OCI-LY1 (cell line): ENCODE data around the gene FCRL2.

ENCODE experiments used
- H2AFZ ChIP-seq: fragments of 200-600 bp; sonication (generic), shearing (Covaris generic); 2 replicates; pipeline ENCODE4 v1.6.0; 2014; ENCODE audit warnings: antibody characterized with exemption, mild to moderate bottlenecking, low read length
- H3F3A ChIP-seq: fragments of 200-600 bp; sonication (generic), shearing (Covaris generic); 2 replicates; pipeline ENCODE4 v1.6.0; 2014; ENCODE audit warnings: mild to moderate bottlenecking, antibody characterized with exemption, low read length, moderate library complexity; ENCODE audit not compliant: insufficient read depth
- H3K27ac ChIP-seq: fragments of 200-600 bp; sonication (generic); 2 replicates; pipeline ENCODE4 v1.5.1; 2014; ENCODE audit warnings: low read length, mixed run types, mild to moderate bottlenecking, low read depth; ENCODE audit not compliant: poor library complexity, severe bottlenecking
- H3K27me3 ChIP-seq: fragments of 200-600 bp; sonication (generic); 2 replicates; pipeline ENCODE4 v1.6.0; 2014; ENCODE audit warnings: antibody characterized with exemption, mild to moderate bottlenecking, low read length, moderate library complexity; ENCODE audit not compliant: insufficient read depth
- H3K36me3 ChIP-seq: fragments of 200-600 bp; sonication (generic); 2 replicates; pipeline ENCODE4 v1.6.1; 2014; ENCODE audit warnings: mild to moderate bottlenecking, antibody characterized with exemption, low read length, moderate library complexity, mixed read lengths; ENCODE audit not compliant: insufficient read depth
- H3K4me1 ChIP-seq: fragments of 200-600 bp; sonication (generic); 2 replicates; pipeline ENCODE4 v1.5.1; 2014; ENCODE audit warnings: mild to moderate bottlenecking, low read length, moderate library complexity; ENCODE audit not compliant: insufficient read depth, severe bottlenecking
- H3K4me2 ChIP-seq: fragments of 200-600 bp; sonication (generic), shearing (Covaris generic); 2 replicates; pipeline ENCODE4 v1.6.1; 2014; ENCODE audit warnings: low read length
- H3K4me3 ChIP-seq: fragments of 200-600 bp; sonication (generic); 2 replicates; pipeline ENCODE4 v1.5.1; 2014; ENCODE audit warnings: low read length, low read depth, mild to moderate bottlenecking, mixed read lengths; ENCODE audit not compliant: poor library complexity, severe bottlenecking
- H3K79me2 ChIP-seq: fragments of 200-600 bp; shearing (Covaris generic); 2 replicates; pipeline ENCODE4 v1.6.1; 2016; ENCODE audit warnings: mixed run types, low read length, mixed read lengths; ENCODE audit not compliant: insufficient read depth
- H3K9ac ChIP-seq: fragments of 200-600 bp; sonication (generic), shearing (Covaris generic); 2 replicates; pipeline ENCODE4 v1.6.1; 2014; ENCODE audit warnings: mild to moderate bottlenecking, low read length, mixed read lengths
- H3K9me2 ChIP-seq: fragments of 200-600 bp; sonication (generic), shearing (Covaris generic); 2 replicates; pipeline ENCODE4 v1.6.1; 2014; ENCODE audit warnings: low read depth, mild to moderate bottlenecking, low read length, mixed read lengths
- H3K9me3 ChIP-seq: fragments of 200-600 bp; shearing (Covaris generic); 2 replicates; pipeline ENCODE4 v1.6.1; 2014; ENCODE audit warnings: low read length, mixed read lengths
- H4K20me1 ChIP-seq: fragments of 200-600 bp; sonication (generic), shearing (Covaris generic); 2 replicates; pipeline ENCODE4 v1.6.0; 2016; ENCODE audit warnings: mild to moderate bottlenecking, low read length; ENCODE audit not compliant: insufficient read depth
- CTCF ChIP-seq: fragments of 200-600 bp; sonication (generic), shearing (Covaris generic); IDR thresholded peaks from 2 replicates; pipeline ENCODE4 v1.5.1; 2017; ENCODE audit warnings: mild to moderate bottlenecking, antibody characterized with exemption, low read length, moderate library complexity, mixed read lengths
- EZH2 ChIP-seq: fragments of 200-600 bp; sonication (generic), shearing (Covaris generic); IDR thresholded peaks from 2 replicates; pipeline ENCODE4 v1.8.0; 2017; ENCODE audit warnings: borderline replicate concordance, mixed run types, mild to moderate bottlenecking, antibody characterized with exemption, low read length, moderate library complexity, mixed read lengths

The FCRL2 gene

GRCh38 chr1:157715736-157716135 lies 61.2 kb downstream of the FCRL2 start:
- TF ChIP-seq CTCF (no peak), EZH2 (no peak)
- no peak overlapping the region for H3K4me3 ChIP-seq
- H3K4me2 ChIP-seq = no peak overlapping the region
- peaks cover 7% of the 10 kb centered on the region for H3K9me3 ChIP-seq
- H3K79me2 ChIP-seq = no peaks in the 10 kb centered on the region
- no peaks in the 10 kb centered on the region for H3K27me3 ChIP-seq
- peaks cover 19% of the 10 kb centered on the region for H3K4me1 ChIP-seq
- no peak overlapping the region for H3K27ac ChIP-seq
- H3K9me2 ChIP-seq = no peaks in the 10 kb centered on the region
- H4K20me1 ChIP-seq = no peaks in the 10 kb centered on the region
- H3F3A ChIP-seq = no peaks in the 10 kb centered on the region
- no peak overlapping the region for H2AFZ ChIP-seq
- no peaks in the 10 kb centered on the region for H3K36me3 ChIP-seq
- H3K9ac ChIP-seq = no peak overlapping the region

GRCh38 chr1:157711802-157712201 lies 65.1 kb downstream of the FCRL2 start:
- Histone ChIP-seq H4K20me1 (no peaks in the 10 kb centered on the region), H3K27ac (peak overlapping the region; percentile 52), H3K79me2 (no peaks in the 10 kb centered on the region), H3K4me3 (no peak overlapping the region), H3K9me2 (no peaks in the 10 kb centered on the region), H2AFZ (peak overlapping the region; percentile 40; the same call in 1 of the 2 replicates), H3K4me1 (peaks cover 49% of the 10 kb centered on the region), H3K36me3 (no peaks in the 10 kb centered on the region), H3K4me2 (peak overlapping the region; percentile 35), H3K9ac (peak overlapping the region; percentile 34; the same call in 1 of the 2 replicates), H3F3A (0 out of 2 replicates have a peak, but pooled peaks cover 7% of the 10 kb centered on the region), H3K9me3 (no peaks in the 10 kb centered on the region), H3K27me3 (no peaks in the 10 kb centered on the region)
- no peak for TF ChIP-seq EZH2
- no peak for TF ChIP-seq CTCF

GRCh38 chr1:157704878-157705277 lies 72.1 kb downstream of the FCRL2 start:
- H2AFZ ChIP-seq = no peak overlapping the region
- H3K9me3 ChIP-seq = no peaks in the 10 kb centered on the region
- H3K9ac ChIP-seq = peak overlapping the region; percentile 59
- peaks cover 3% of the 10 kb centered on the region; the same call in 1 of the 2 replicates for H3K36me3 ChIP-seq
- peak overlapping the region; percentile 37 for H3K4me2 ChIP-seq
- H3K79me2 ChIP-seq = peaks cover 2% of the 10 kb centered on the region
- TF ChIP-seq CTCF (no peak), EZH2 (no peak)
- H3F3A ChIP-seq = 0 out of 2 replicates have a peak, but pooled peaks cover 7% of the 10 kb centered on the region
- no peaks in the 10 kb centered on the region for H3K27me3 ChIP-seq
- H3K4me3 ChIP-seq = peak overlapping the region; percentile 9
- no peaks in the 10 kb centered on the region for H4K20me1 ChIP-seq
- no peaks in the 10 kb centered on the region for H3K9me2 ChIP-seq
- peaks cover 73% of the 10 kb centered on the region for H3K4me1 ChIP-seq
- H3K27ac ChIP-seq = peak overlapping the region; percentile 95
